ENCODE results near the gene INTS11. TPM values are rescaled to one million over a fixed set of nuclear protein-coding genes. Genes with fewer than 3 reads are reported as not detected.

INTS11 gene
- total and polyA plus RNA-seq, 10 donors = 89.2 to 203 (median 102) TPM

- WGBS, 5 donors = 86 to 96% (median 92%) methylated on average over 25 to 58 of the region's 58 CpGs
- no peak overlapping the region for H3K27ac ChIP-seq
- no peak overlapping the region for H3K4me3 ChIP-seq
- no peak for TF ChIP-seq POLR2A (IDR thresholded peaks at IDR 0.05)
- TF ChIP-seq CTCF (IDR thresholded peaks at IDR 0.05 in 8 of 11, conservative IDR thresholded peaks at IDR 0.05 in 3 of 11) = no peak
- peaks cover 0 to 59% (median 7%) of the 10 kb centered on the region in 6 donors for H3K36me3 ChIP-seq
- intact Hi-C loops (cut with DNase I; ENCODE audit: low total_unique reads) = no loop called here
- DNase-seq = no peak
- no peaks in the 10 kb centered on the region for H3K9me3 ChIP-seq
- H3K4me1 ChIP-seq = peaks cover 0 to 28% (median 10%) of the 10 kb centered on the region in 6 donors
- peaks cover 0 to 4% (median 0%) of the 10 kb centered on the region in 7 donors for H3K27me3 ChIP-seq (replicated peaks in 1 of 7)
Observed at GRCh38 chr1:1294250-1294890, 30.1 kb downstream of the INTS11 start.

GRCh38 chr1:1293263-1294249, 30.9 kb downstream of the INTS11 start:
- Histone ChIP-seq H3K4me3 (no peak overlapping the region), H3K36me3 (peaks cover 0 to 55% (median 7%) of the 10 kb centered on the region in 6 donors), H3K27me3 (replicated peaks in 1 of 7) (peaks cover 0 to 4% (median 0%) of the 10 kb centered on the region in 7 donors), H3K9me3 (no peaks in the 10 kb centered on the region), H3K4me1 (peaks cover 0 to 22% (median 8%) of the 10 kb centered on the region in 6 donors), H3K27ac (no peak overlapping the region)
- intact Hi-C loops (cut with DNase I; ENCODE audit: low total_unique reads) = loop anchor here (2.0 kb wide), 1 partner anchor 171 kb away; no protein-coding TSS in a partner anchor
- TF ChIP-seq CTCF (IDR thresholded peaks at IDR 0.05 in 8 of 11, conservative IDR thresholded peaks at IDR 0.05 in 3 of 11) (no peak), POLR2AphosphoS5 (IDR thresholded peaks at IDR 0.05) (peak in 1 of 3 donors; percentile 15), POLR2A (IDR thresholded peaks at IDR 0.05) (no peak)
- WGBS, 5 donors = 80 to 93% (median 88%) methylated on average over 37 to 94 of the region's 94 CpGs
- peak; percentile 70 for DNase-seq

GRCh38 chr1:1292851-1293250, 31.6 kb downstream of the INTS11 start:
- intact Hi-C loops (cut with DNase I; ENCODE audit: low total_unique reads) = loop anchor here (2.0 kb wide), 1 partner anchor 170 kb away; no protein-coding TSS in a partner anchor
- no peaks in the 10 kb centered on the region for H3K9me3 ChIP-seq
- peak; percentile 75 for DNase-seq
- 85 to 97% (median 90%) methylated on average over 13 to 18 of the region's 18 CpGs for WGBS, 5 donors
- peaks cover 0 to 49% (median 6%) of the 10 kb centered on the region in 6 donors for H3K36me3 ChIP-seq
- TF ChIP-seq POLR2A (IDR thresholded peaks at IDR 0.05) (no peak), POLR2AphosphoS5 (IDR thresholded peaks at IDR 0.05) (no peak), CTCF (IDR thresholded peaks at IDR 0.05 in 8 of 11, conservative IDR thresholded peaks at IDR 0.05 in 3 of 11) (no peak)
- H3K27ac ChIP-seq = no peak overlapping the region
- no peak overlapping the region for H3K4me3 ChIP-seq
- peaks cover 0 to 4% (median 0%) of the 10 kb centered on the region in 7 donors for H3K27me3 ChIP-seq (replicated peaks in 1 of 7)
- H3K4me1 ChIP-seq = peaks cover 0 to 21% (median 9%) of the 10 kb centered on the region in 6 donors
